ENCODE measurements around the gene FLNB. TPM values are rescaled to one million over a fixed set of nuclear protein-coding genes. Genes with fewer than 3 reads are reported as not detected.
"Not testable (repeated sequence)": the region's sequence is repeated elsewhere in the genome, so short reads cannot be mapped to it uniquely, and the experiment has no call there.

Gene FLNB
- total RNA-seq, 2 experiments from 2014 or later = 33.3 to 37.9 TPM

- H3K4me1 Mint-ChIP-seq = peaks cover 16% of the 10 kb centered on the region
- H3K27me3 Mint-ChIP-seq; CTCF ChIA-PET; H3K27ac Mint-ChIP-seq; H3K36me3 Mint-ChIP-seq (ENCODE audit: low read depth); DNase-seq; POLR2A ChIA-PET; H3K9me3 Mint-ChIP-seq; H3K4me3 Mint-ChIP-seq: not testable (repeated sequence)
Observed at GRCh38 chr3:58055891-58056290, 47.7 kb downstream of the FLNB start.

GRCh38 chr3:58058361-58059263 lies 50.4 kb downstream of the FLNB start:
- Mint-ChIP-seq H3K36me3 (ENCODE audit: low read depth) (no peaks in the 10 kb centered on the region), H3K27me3 (no peaks in the 10 kb centered on the region), H3K4me3 (no peak overlapping the region), H3K27ac (no peak overlapping the region), H3K9me3 (no peaks in the 10 kb centered on the region), H3K4me1 (no peaks in the 10 kb centered on the region)
- CTCF ChIA-PET = interaction anchor here (0.8 kb wide), 1 partner anchor 14 kb away, joined by 3 read pairs; no protein-coding TSS in a partner anchor
- POLR2A ChIA-PET = no interaction called here
- DNase-seq = no peak

GRCh38 chr3:58059349-58060321 lies 51.4 kb downstream of the FLNB start:
- ChIA-PET POLR2A (no interaction called here), CTCF (no interaction called here)
- Mint-ChIP-seq H3K27me3 (no peaks in the 10 kb centered on the region), H3K36me3 (ENCODE audit: low read depth) (no peaks in the 10 kb centered on the region), H3K4me3 (no peak overlapping the region), H3K27ac (no peak overlapping the region), H3K4me1 (no peaks in the 10 kb centered on the region), H3K9me3 (no peaks in the 10 kb centered on the region)
- DNase-seq = no peak

GRCh38 chr3:58062472-58062871 lies 54.2 kb downstream of the FLNB start:
- no peaks in the 10 kb centered on the region for H3K9me3 Mint-ChIP-seq
- H3K4me3 Mint-ChIP-seq = no peak overlapping the region
- CTCF ChIA-PET = interaction anchor here (0.6 kb wide), 1 partner anchor 39 kb away, joined by 3 read pairs; no protein-coding TSS in a partner anchor
- H3K4me1 Mint-ChIP-seq = peaks cover 2% of the 10 kb centered on the region
- DNase-seq = no peak
- POLR2A ChIA-PET = no interaction called here
- no peaks in the 10 kb centered on the region for H3K36me3 Mint-ChIP-seq (ENCODE audit: low read depth)
- H3K27ac Mint-ChIP-seq = no peak overlapping the region
- no peaks in the 10 kb centered on the region for H3K27me3 Mint-ChIP-seq

- H3K9me3 Mint-ChIP-seq = no peaks in the 10 kb centered on the region
- no peak overlapping the region for H3K27ac Mint-ChIP-seq
- ChIA-PET CTCF (no interaction called here), POLR2A (interaction anchor here (0.6 to 0.7 kb wide), 2 partner anchors 22 to 196 kb away, joined by 3 to 4 read pairs; no protein-coding TSS in a partner anchor)
- H3K36me3 Mint-ChIP-seq (ENCODE audit: low read depth) = no peaks in the 10 kb centered on the region
- H3K27me3 Mint-ChIP-seq = no peaks in the 10 kb centered on the region
- H3K4me1 Mint-ChIP-seq = peaks cover 2% of the 10 kb centered on the region
- DNase-seq = no peak
- no peak overlapping the region for H3K4me3 Mint-ChIP-seq
Observed at GRCh38 chr3:58063022-58063815, 55.0 kb downstream of the FLNB start.

GRCh38 chr3:58064923-58065638 lies 56.9 kb downstream of the FLNB start:
- no peak for DNase-seq
- Mint-ChIP-seq H3K4me1 (peaks cover 2% of the 10 kb centered on the region), H3K27ac (no peak overlapping the region), H3K36me3 (ENCODE audit: low read depth) (no peaks in the 10 kb centered on the region), H3K4me3 (no peak overlapping the region), H3K9me3 (no peaks in the 10 kb centered on the region), H3K27me3 (no peaks in the 10 kb centered on the region)
- ChIA-PET CTCF (no interaction called here), POLR2A (no interaction called here)

GRCh38 chr3:58065700-58066167 lies 57.5 kb downstream of the FLNB start:
- Mint-ChIP-seq H3K27me3 (no peaks in the 10 kb centered on the region), H3K9me3 (no peaks in the 10 kb centered on the region), H3K4me3 (no peak overlapping the region), H3K36me3 (ENCODE audit: low read depth) (no peaks in the 10 kb centered on the region), H3K4me1 (peaks cover 2% of the 10 kb centered on the region), H3K27ac (no peak overlapping the region)
- POLR2A ChIA-PET = no interaction called here
- CTCF ChIA-PET = no interaction called here
- no peak for DNase-seq

GRCh38 chr3:58066842-58067241 lies 58.6 kb downstream of the FLNB start:
- no peaks in the 10 kb centered on the region for H3K9me3 Mint-ChIP-seq
- H3K4me3 Mint-ChIP-seq = no peak overlapping the region
- H3K36me3 Mint-ChIP-seq (ENCODE audit: low read depth) = no peaks in the 10 kb centered on the region
- POLR2A ChIA-PET = no interaction called here
- peaks cover 2% of the 10 kb centered on the region for H3K4me1 Mint-ChIP-seq
- CTCF ChIA-PET = no interaction called here
- no peak overlapping the region for H3K27ac Mint-ChIP-seq
- DNase-seq = no peak
- no peaks in the 10 kb centered on the region for H3K27me3 Mint-ChIP-seq

- Mint-ChIP-seq H3K36me3 (ENCODE audit: low read depth) (no peaks in the 10 kb centered on the region), H3K9me3 (no peaks in the 10 kb centered on the region), H3K4me1 (peaks cover 2% of the 10 kb centered on the region), H3K4me3 (no peak overlapping the region), H3K27me3 (no peaks in the 10 kb centered on the region), H3K27ac (no peak overlapping the region)
- ChIA-PET CTCF (no interaction called here), POLR2A (no interaction called here)
- DNase-seq = no peak
Observed at GRCh38 chr3:58068122-58068809, 60.0 kb downstream of the FLNB start.

- Mint-ChIP-seq H3K27me3 (no peaks in the 10 kb centered on the region), H3K36me3 (ENCODE audit: low read depth) (peaks cover 5% of the 10 kb centered on the region), H3K4me1 (peaks cover 11% of the 10 kb centered on the region), H3K27ac (no peak overlapping the region), H3K9me3 (no peaks in the 10 kb centered on the region), H3K4me3 (no peak overlapping the region)
- no peak for DNase-seq
- ChIA-PET CTCF (interaction anchor here (1.5 kb wide), 1 partner anchor 235 kb away, joined by 3 read pairs; the partner anchor contains the start of genes HTD2 and RPP14), POLR2A (no interaction called here)
Observed at GRCh38 chr3:58071480-58071971, 63.3 kb downstream of the FLNB start.

GRCh38 chr3:58072052-58072762 lies 64.0 kb downstream of the FLNB start:
- ChIA-PET CTCF (interaction anchor here (1.5 kb wide), 1 partner anchor 234 kb away, joined by 3 read pairs; the partner anchor contains the start of genes HTD2 and RPP14), POLR2A (no interaction called here)
- no peak overlapping the region for H3K27ac Mint-ChIP-seq

More at GRCh38 chr3:58072052-58072762, 64.0 kb downstream of the FLNB start:
- Mint-ChIP-seq H3K27me3 (no peaks in the 10 kb centered on the region), H3K36me3 (ENCODE audit: low read depth) (peaks cover 5% of the 10 kb centered on the region), H3K4me1 (peaks cover 11% of the 10 kb centered on the region), H3K4me3 (no peak overlapping the region), H3K9me3 (no peaks in the 10 kb centered on the region)
- DNase-seq = no peak
